ENCODE data around the gene ACADVL. TPM values are rescaled to one million over a fixed set of nuclear protein-coding genes. Genes with fewer than 3 reads are reported as not detected.
A peak's percentile ranks its signal among the peaks of the same experiment; 100 is the strongest.

ACADVL gene
- total RNA-seq, 1 experiment from 2014 or later = 283 TPM

GRCh38 chr17:7236808-7237207, 17.1 kb downstream of the ACADVL start:
- no peak overlapping the region for H4K91ac ChIP-seq (ENCODE audit: insufficient read length, low read depth, low read length)
- Mint-ChIP-seq H3K4me1 (peaks cover 48 to 59% of the 10 kb centered on the region in 2 experiments), H3K27ac (peak overlapping the region; percentile 30 to 76 (median 68); a peak in 5 of 7 replicates), H3K36me3 (ENCODE audit: insufficient read depth in 1 of 3, low read depth in 3 of 3) (peaks cover 36 to 64% (median 51%) of the 10 kb centered on the region in 3 experiments), H3K9me3 (peaks cover 0 to 2% of the 10 kb centered on the region in 2 experiments; a peak in 1 of 5 replicates), H3K27me3 (ENCODE audit: low read depth) (no peaks in the 10 kb centered on the region; the same call in 1 of the 2 replicates), H3K4me3 (peak overlapping the region; percentile 95 to 97)
- DNase-seq = no peak
- H2BK120ac ChIP-seq (ENCODE audit: low read depth, low read length, poor library complexity, severe bottlenecking) = no peak overlapping the region
- TF ChIP-seq CTCF (conservative IDR thresholded peaks at IDR 0.05) = no peak
- H3K4me2 ChIP-seq (ENCODE audit: insufficient read depth, insufficient read length, low read length) = no peak overlapping the region
- no peak overlapping the region for H2BK5ac ChIP-seq (ENCODE audit: insufficient read length, low read length)
- no peaks in the 10 kb centered on the region for H3K4me1 ChIP-seq (ENCODE audit: insufficient read depth, low read length)
- H3K9ac ChIP-seq (ENCODE audit: extremely low read depth, insufficient read length, low read length) = no peak overlapping the region
- no peak overlapping the region for H2BK12ac ChIP-seq (ENCODE audit: insufficient read length, low read depth, low read length)
- no peak overlapping the region for H3K27ac ChIP-seq (ENCODE audit: insufficient read length, low read depth, low read length)
- no peak overlapping the region for H2BK15ac ChIP-seq (ENCODE audit: low read depth, low read length)
- no peak overlapping the region for H2AK5ac ChIP-seq (ENCODE audit: insufficient read length, low read length)
- H3K9me3 ChIP-seq (ENCODE audit: control insufficient read depth, low read depth, low read length) = no peaks in the 10 kb centered on the region
- H3K23me2 ChIP-seq (ENCODE audit: insufficient read length, low read depth, low read length, poor library complexity, severe bottlenecking) = peaks cover 9% of the 10 kb centered on the region
- H2BK20ac ChIP-seq (ENCODE audit: low read depth, low read length, poor library complexity, severe bottlenecking) = no peak overlapping the region
- H4K5ac ChIP-seq (ENCODE audit: insufficient read length, low read depth, low read length) = no peak overlapping the region
- no peaks in the 10 kb centered on the region for H3K27me3 ChIP-seq (ENCODE audit: insufficient read depth, low read length)
- no peak overlapping the region for H4K8ac ChIP-seq (replicated peaks; ENCODE audit: insufficient read length, low read depth, low read length)
- H3K18ac ChIP-seq (ENCODE audit: insufficient read length, low read depth, low read length) = no peak overlapping the region
- no peak overlapping the region for H3K14ac ChIP-seq (ENCODE audit: insufficient read depth, low read length)
- H3K23ac ChIP-seq (ENCODE audit: insufficient read length, low read depth, low read length) = no peak overlapping the region
- no peak overlapping the region for H3K56ac ChIP-seq (ENCODE audit: insufficient read length, low read depth, low read length)
- no peak overlapping the region for H3T11ph ChIP-seq (ENCODE audit: low read length)
- no peaks in the 10 kb centered on the region for H4K20me1 ChIP-seq (ENCODE audit: control insufficient read depth, insufficient read depth, insufficient read length)
- peaks cover 17% of the 10 kb centered on the region for H3K79me1 ChIP-seq (ENCODE audit: insufficient read depth, low read depth, low read length, poor library complexity, severe bottlenecking)
- peaks cover 22% of the 10 kb centered on the region; the same call in 1 of the 2 replicates for H3K79me2 ChIP-seq (ENCODE audit: insufficient read depth, low read length)
- no peak overlapping the region for H2AFZ ChIP-seq (ENCODE audit: low read length)
- no peak overlapping the region for H3K4ac ChIP-seq (ENCODE audit: low read depth, low read length)
- WGBS (ENCODE audit: extremely low coverage, insufficient read length, low lambda C conversion rate) = 100% methylated on average over 1 of the region's 6 CpGs
